ENCODE data around the gene ARID5A.

Gene ARID5A

DNA sequence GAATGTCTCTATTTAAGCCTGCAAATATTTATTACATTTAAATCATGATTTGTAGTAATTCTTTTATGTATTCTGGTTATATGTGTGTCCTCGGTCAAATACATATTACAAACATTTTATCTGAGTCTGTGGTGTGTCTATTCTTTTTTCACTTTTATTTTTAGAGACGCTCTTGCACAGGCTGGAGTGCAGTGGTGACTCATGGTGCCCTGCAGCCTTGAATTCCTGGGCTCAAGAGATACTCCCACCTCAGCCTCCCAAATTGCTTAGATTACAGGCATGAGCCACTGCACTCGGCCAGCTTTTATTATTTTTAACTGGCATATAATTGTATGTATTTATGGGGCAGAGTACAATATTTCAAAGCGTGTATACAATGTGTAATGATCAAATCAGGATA lies 47.5 kb downstream of the ARID5A start:
- H3K27me3 ChIP-seq (ENCODE audit: insufficient read depth, poor library complexity, severe bottlenecking), result no peaks in the 10 kb centered on the region
- TF ChIP-seq SPI1 (IDR thresholded peaks at IDR 0.05; ENCODE audit: borderline replicate concordance, low read depth), result no peak
- TF ChIP-seq REST (IDR thresholded peaks at IDR 0.05; ENCODE audit: insufficient replicate concordance, low read depth), result no peak
- no peak for TF ChIP-seq GABPA (IDR thresholded peaks at IDR 0.05; ENCODE audit: low read depth)
- TF ChIP-seq POLR2AphosphoS5 (IDR thresholded peaks at IDR 0.05; ENCODE audit: low read depth), result no peak
- no peak for TF ChIP-seq CTCF (IDR thresholded peaks at IDR 0.05; ENCODE audit: insufficient read depth, low read length)
- no peak overlapping the region for H3K4me3 ChIP-seq (replicated peaks; ENCODE audit: insufficient read depth, low read length)
- no peak overlapping the region for H3K27ac ChIP-seq (replicated peaks)
- no peak for DNase-seq (ENCODE audit: low read depth in 1 of 2, low spot score in 1 of 2)

GRCh38 chr2:96587843-96588242 lies 51.3 kb downstream of the ARID5A start:
- DNase-seq (ENCODE audit: low read depth in 1 of 2, low spot score in 1 of 2), result no peak
- H3K27ac ChIP-seq (replicated peaks), result no peak overlapping the region
- no peak for TF ChIP-seq GABPA (IDR thresholded peaks at IDR 0.05; ENCODE audit: low read depth)
- no peak for TF ChIP-seq REST (IDR thresholded peaks at IDR 0.05; ENCODE audit: insufficient replicate concordance, low read depth)
- no peak for TF ChIP-seq CTCF (IDR thresholded peaks at IDR 0.05; ENCODE audit: insufficient read depth, low read length)
- TF ChIP-seq SPI1 (IDR thresholded peaks at IDR 0.05; ENCODE audit: borderline replicate concordance, low read depth), result no peak
- TF ChIP-seq POLR2AphosphoS5 (IDR thresholded peaks at IDR 0.05; ENCODE audit: low read depth), result no peak
- H3K27me3 ChIP-seq (ENCODE audit: insufficient read depth, poor library complexity, severe bottlenecking), result no peaks in the 10 kb centered on the region
- H3K4me3 ChIP-seq (replicated peaks; ENCODE audit: insufficient read depth, low read length), result no peak overlapping the region

DNA sequence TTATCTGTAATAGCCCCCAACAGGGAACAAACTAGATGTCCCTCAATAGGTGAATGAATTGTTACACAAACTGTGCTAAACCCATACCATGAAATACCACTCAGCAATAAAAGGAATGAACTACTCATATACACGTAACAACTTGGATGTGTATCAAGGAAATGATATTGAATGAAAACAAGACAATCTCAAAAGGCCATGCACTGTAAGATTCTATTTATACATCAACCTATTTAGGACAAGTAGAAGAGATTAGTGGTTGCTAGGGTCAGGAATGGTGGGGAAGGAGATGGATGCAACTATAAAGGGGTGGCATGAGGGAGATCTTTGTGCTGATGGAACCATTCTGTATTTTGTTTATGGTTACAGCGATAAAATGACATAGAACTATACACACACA lies 54.5 kb downstream of the ARID5A start:
- DNase-seq (ENCODE audit: low read depth in 1 of 2, low spot score in 1 of 2), result no peak
- TF ChIP-seq REST (IDR thresholded peaks at IDR 0.05; ENCODE audit: insufficient replicate concordance, low read depth) (no peak), GABPA (IDR thresholded peaks at IDR 0.05; ENCODE audit: low read depth) (no peak), SPI1 (IDR thresholded peaks at IDR 0.05; ENCODE audit: borderline replicate concordance, low read depth) (no peak), CTCF (IDR thresholded peaks at IDR 0.05; ENCODE audit: insufficient read depth, low read length) (no peak), POLR2AphosphoS5 (IDR thresholded peaks at IDR 0.05; ENCODE audit: low read depth) (no peak)
- H3K27me3 ChIP-seq (ENCODE audit: insufficient read depth, poor library complexity, severe bottlenecking), result no peaks in the 10 kb centered on the region

More for the DNA sequence above, 54.5 kb downstream of the ARID5A start:
- no peak overlapping the region for H3K27ac ChIP-seq (replicated peaks)
- no peak overlapping the region for H3K4me3 ChIP-seq (replicated peaks; ENCODE audit: insufficient read depth, low read length)

All from HL-60 (cell line).